K562 (cell line): ENCODE data around the gene ALOX5.

Experiments
- CBFB ChIP-seq: sonication (generic); formaldehyde crosslinking; IDR thresholded peaks from 2 replicates; pipeline ENCODE4 v1.4.0; 2020; ENCODE audit warnings: mild to moderate bottlenecking, missing genetic modification reagents
- CHAMP1 ChIP-seq: fragments of 450-650 bp; IDR thresholded peaks from 2 replicates; pipeline ENCODE4 v1.6.1; 2016; ENCODE audit warnings: mild to moderate bottlenecking
- EP300 ChIP-seq: IDR thresholded peaks from 2 replicates; pipeline ENCODE4 v1.6.1; 2012; ENCODE audit warnings: low read length, improper control_type of control experiment
- FOXA1 ChIP-seq: fragments of 450-650 bp; IDR thresholded peaks from 2 replicates; pipeline ENCODE4 v1.6.1; 2016; ENCODE audit warnings: mild to moderate bottlenecking, borderline replicate concordance
- SPI1 ChIP-seq: IDR thresholded peaks from 2 replicates; pipeline ENCODE4 v1.6.1; 2011; ENCODE audit warnings: low read depth, low read length, control low read depth, borderline replicate concordance
- STAT5B ChIP-seq: fragments of 250-450 bp; sonication (Bioruptor Pico); IDR thresholded peaks from 2 replicates; pipeline ENCODE4 v1.8.0; 2021; ENCODE audit warnings: mild to moderate bottlenecking, inconsistent platforms
- TBL1XR1 ChIP-seq, 2 experiments: IDR thresholded peaks; 2 replicates each; pipeline ENCODE4 v1.6.1; 2012; ENCODE audit warnings: improper control_type of control experiment in 2 of 2, low read length in 2 of 2, mild to moderate bottlenecking in 1 of 2
- ZNF124 ChIP-seq: sonication (generic); formaldehyde crosslinking; IDR thresholded peaks from 2 replicates; pipeline ENCODE4 v1.8.1; 2022; ENCODE audit warnings: missing genetic modification reagents

- TF ChIP-seq TBL1XR1 (IDR thresholded peaks at IDR 0.05; ENCODE audit: low read length in 2 of 2) = no peak
- TF ChIP-seq EP300 = 0 out of 2 replicates have a peak, but pooled peaks have one; percentile 12
- no peak for TF ChIP-seq ZNF124 (CRISPR knock-in tag)
- peak; percentile 65 for TF ChIP-seq SPI1
- peak; percentile 57; the same call in 1 of the 2 replicates for TF ChIP-seq CHAMP1
- no peak for TF ChIP-seq FOXA1
- no peak for TF ChIP-seq STAT5B (CRISPR knock-in tag)
- no peak for TF ChIP-seq CBFB
Measured at GRCh38 chr10:45376371-45376801, 2.4 kb downstream of the ALOX5 start.
